Immature natural killer cell (primary cell): ENCODE data around the gene ECHS1. TPM values are rescaled to one million over a fixed set of nuclear protein-coding genes. Genes with fewer than 3 reads are reported as not detected.
A peak's percentile ranks its signal among the peaks of the same experiment; 100 is the strongest.
"Not testable (repeated sequence)": the region's sequence is repeated elsewhere in the genome, so short reads cannot be mapped to it uniquely, and the experiment has no call there.

ENCODE experiments used
- DNase-seq, 3 donors: peaks; one replicate each; pipeline ENCODE4 v3.0.0; 2022; ENCODE audit warnings: mixed read lengths in 1 of 3
- H3K27ac Mint-ChIP-seq, 6 donors: one replicate each; pipeline ENCODE4 v1.8.0; 2020; ENCODE audit warnings: mixed read lengths in 6 of 6, mild to moderate bottlenecking in 5 of 6, inconsistent platforms in 4 of 6, moderate library complexity in 3 of 6
- H3K27me3 Mint-ChIP-seq, 3 donors: one replicate each; pipeline ENCODE4 v1.8.0; 2020 to 2021; ENCODE audit warnings: low read depth in 3 of 3, mild to moderate bottlenecking in 3 of 3, mixed read lengths in 3 of 3, moderate library complexity in 3 of 3, inconsistent platforms in 1 of 3
- H3K36me3 Mint-ChIP-seq, 3 donors: one replicate each; pipeline ENCODE4 v1.8.0; 2020; ENCODE audit warnings: mixed read lengths in 3 of 3, inconsistent platforms in 2 of 3, mild to moderate bottlenecking in 2 of 3
- H3K4me1 Mint-ChIP-seq, 2 donors: one replicate each; pipeline ENCODE4 v1.8.0; 2020; ENCODE audit warnings: inconsistent platforms in 2 of 2, mild to moderate bottlenecking in 2 of 2, mixed read lengths in 2 of 2, moderate library complexity in 1 of 2
- H3K4me3 Mint-ChIP-seq, 5 donors: one replicate each; pipeline ENCODE4 v1.8.0; 2020; ENCODE audit warnings: mild to moderate bottlenecking in 5 of 5, mixed read lengths in 5 of 5, inconsistent platforms in 3 of 5, moderate library complexity in 3 of 5
- H3K9me3 Mint-ChIP-seq, 6 donors: one replicate each; pipeline ENCODE4 v1.8.0; 2020; ENCODE audit warnings: mild to moderate bottlenecking in 6 of 6, mixed read lengths in 6 of 6, inconsistent platforms in 4 of 6, moderate library complexity in 3 of 6
- polyA plus RNA-seq, 3 donors: library from polyadenylated mRNA; unstranded; fragments of 300-500 nt; fragmentation: Illumina TruSeq; gene quantifications; one replicate each; pipeline ENCODE4 v1.2.3, GENCODE V29; 2021

ECHS1 gene
- polyA plus RNA-seq, 3 donors from 2014 or later, result 91.2 to 134 (median 118) TPM

GRCh38 chr10:133379152-133379800 lies 6.1 kb upstream of the ECHS1 start, which contains the start of gene PAOX:
PAOX (plus strand) TSS chr10:133379262; CDS start chr10:133379317, 55 bp downstream.
- Mint-ChIP-seq H3K27ac (peak within 1 kb of the TSS in 2 of 6 donors; percentile 16 to 60), H3K4me3 (peak within 1 kb of the TSS; percentile 79 to 89 (median 83)), H3K9me3 (no peaks in the 10 kb centered on the region), H3K4me1 (peaks cover 7 to 8% of the 10 kb centered on the region in 2 donors), H3K36me3 (no peaks in the 10 kb centered on the region), H3K27me3 (peaks cover 0 to 2% (median 0%) of the 10 kb centered on the region in 3 donors)
- peak; percentile 38 to 59 (median 54) for DNase-seq

- Mint-ChIP-seq H3K36me3 (no peaks in the 10 kb centered on the region), H3K4me3 (peak overlapping the region; percentile 79 to 89 (median 83)), H3K9me3 (no peaks in the 10 kb centered on the region), H3K27ac (peak overlapping the region in 2 of 6 donors; percentile 16 to 60), H3K27me3 (peaks cover 0 to 2% (median 0%) of the 10 kb centered on the region in 3 donors), H3K4me1 (peaks cover 11 to 13% of the 10 kb centered on the region in 2 donors)
- DNase-seq, result peak; percentile 42 to 55 (median 54)
Measured at GRCh38 chr10:133378251-133379096, 5.3 kb upstream of the ECHS1 start.

GRCh38 chr10:133377818-133378250 lies 4.7 kb upstream of the ECHS1 start:
- peaks cover 13% of the 10 kb centered on the region in 2 donors for H3K4me1 Mint-ChIP-seq
- peak overlapping the region in 1 of 6 donors; percentile 16 for H3K27ac Mint-ChIP-seq
- peak overlapping the region; percentile 79 to 89 (median 83) for H3K4me3 Mint-ChIP-seq
- no peaks in the 10 kb centered on the region for H3K36me3 Mint-ChIP-seq
- no peak for DNase-seq
- H3K9me3 Mint-ChIP-seq, result no peaks in the 10 kb centered on the region
- peaks cover 0 to 2% (median 0%) of the 10 kb centered on the region in 3 donors for H3K27me3 Mint-ChIP-seq

- H3K4me3 Mint-ChIP-seq, result peak overlapping the region in 4 of 5 donors; percentile 36 to 89 (median 48)
- no peak for DNase-seq
- peaks cover 0 to 2% (median 0%) of the 10 kb centered on the region in 3 donors for H3K27me3 Mint-ChIP-seq
- peaks cover 13% of the 10 kb centered on the region in 2 donors for H3K4me1 Mint-ChIP-seq
- no peak overlapping the region for H3K27ac Mint-ChIP-seq
- H3K9me3 Mint-ChIP-seq, result no peaks in the 10 kb centered on the region
- no peaks in the 10 kb centered on the region for H3K36me3 Mint-ChIP-seq
Measured at GRCh38 chr10:133377025-133377817, 4.1 kb upstream of the ECHS1 start.

- not testable (repeated sequence) for H3K9me3 Mint-ChIP-seq, H3K27me3 Mint-ChIP-seq, H3K27ac Mint-ChIP-seq, H3K36me3 Mint-ChIP-seq, DNase-seq
- Mint-ChIP-seq H3K4me3 (peak overlapping the region; percentile 46 to 75 (median 49)), H3K4me1 (peaks cover 7 to 16% of the 10 kb centered on the region in 2 donors)
Measured at GRCh38 chr10:133376183-133376582, 3.0 kb upstream of the ECHS1 start.

GRCh38 chr10:133375357-133376115 lies 2.4 kb upstream of the ECHS1 start:
- DNase-seq, result no peak
- Mint-ChIP-seq H3K36me3 (no peaks in the 10 kb centered on the region), H3K9me3 (no peaks in the 10 kb centered on the region), H3K27ac (no peak overlapping the region), H3K4me3 (peak overlapping the region; percentile 0 to 69 (median 47)), H3K4me1 (peaks cover 7 to 16% of the 10 kb centered on the region in 2 donors), H3K27me3 (peaks cover 0 to 2% (median 0%) of the 10 kb centered on the region in 3 donors)

GRCh38 chr10:133372507-133372906 lies 647 bp downstream of the ECHS1 start:
- Mint-ChIP-seq H3K9me3 (no peaks in the 10 kb centered on the region), H3K4me3 (peak overlapping the region in 3 of 5 donors; percentile 71 to 80 (median 80)), H3K4me1 (peaks cover 7 to 13% of the 10 kb centered on the region in 2 donors), H3K36me3 (peaks cover 4 to 10% (median 10%) of the 10 kb centered on the region in 3 donors), H3K27me3 (peaks cover 0 to 3% (median 0%) of the 10 kb centered on the region in 3 donors), H3K27ac (no peak overlapping the region)
- DNase-seq, result no peak

GRCh38 chr10:133370030-133370786 lies 2.9 kb downstream of the ECHS1 start:
- Mint-ChIP-seq H3K4me3 (peak overlapping the region in 4 of 5 donors; percentile 18 to 58 (median 36)), H3K4me1 (peaks cover 7 to 10% of the 10 kb centered on the region in 2 donors), H3K36me3 (peaks cover 4 to 10% (median 10%) of the 10 kb centered on the region in 3 donors), H3K27ac (no peak overlapping the region), H3K9me3 (no peaks in the 10 kb centered on the region), H3K27me3 (peaks cover 0 to 2% (median 0%) of the 10 kb centered on the region in 3 donors)
- no peak for DNase-seq

GRCh38 chr10:133368153-133368552 lies 5.0 kb downstream of the ECHS1 start:
- Mint-ChIP-seq H3K27me3 (peaks cover 0 to 2% (median 2%) of the 10 kb centered on the region in 3 donors), H3K4me3 (no peak overlapping the region), H3K4me1 (peaks cover 0 to 7% of the 10 kb centered on the region in 2 donors), H3K36me3 (peaks cover 10 to 13% (median 10%) of the 10 kb centered on the region in 3 donors), H3K27ac (no peak overlapping the region), H3K9me3 (no peaks in the 10 kb centered on the region)
- DNase-seq, result no peak

GRCh38 chr10:133367461-133367860 lies 5.7 kb downstream of the ECHS1 start:
- not testable (repeated sequence) for H3K27me3 Mint-ChIP-seq, DNase-seq, H3K9me3 Mint-ChIP-seq, H3K4me1 Mint-ChIP-seq, H3K4me3 Mint-ChIP-seq
- Mint-ChIP-seq H3K36me3 (peaks cover 10 to 13% (median 10%) of the 10 kb centered on the region in 3 donors), H3K27ac (peak overlapping the region in 1 of 6 donors; percentile 40)

GRCh38 chr10:133366751-133367150 lies 6.4 kb downstream of the ECHS1 start:
- H3K27ac Mint-ChIP-seq, result no peak overlapping the region
- H3K27me3 Mint-ChIP-seq, result peaks cover 0 to 2% (median 2%) of the 10 kb centered on the region in 3 donors
- peaks cover 14 to 20% (median 16%) of the 10 kb centered on the region in 3 donors for H3K36me3 Mint-ChIP-seq
- no peak for DNase-seq
- no peaks in the 10 kb centered on the region for H3K9me3 Mint-ChIP-seq
- no peak overlapping the region for H3K4me3 Mint-ChIP-seq
- H3K4me1 Mint-ChIP-seq, result peaks cover 0 to 2% of the 10 kb centered on the region in 2 donors

GRCh38 chr10:133366130-133366478 lies 7.0 kb downstream of the ECHS1 start:
- Mint-ChIP-seq H3K4me3 (no peak overlapping the region), H3K9me3 (no peaks in the 10 kb centered on the region), H3K27me3 (peaks cover 0 to 2% (median 2%) of the 10 kb centered on the region in 3 donors), H3K27ac (no peak overlapping the region), H3K36me3 (peaks cover 14 to 24% (median 16%) of the 10 kb centered on the region in 3 donors), H3K4me1 (no peaks in the 10 kb centered on the region)
- no peak for DNase-seq
